ENCODE measurements around the gene RNASE8.

DNA sequence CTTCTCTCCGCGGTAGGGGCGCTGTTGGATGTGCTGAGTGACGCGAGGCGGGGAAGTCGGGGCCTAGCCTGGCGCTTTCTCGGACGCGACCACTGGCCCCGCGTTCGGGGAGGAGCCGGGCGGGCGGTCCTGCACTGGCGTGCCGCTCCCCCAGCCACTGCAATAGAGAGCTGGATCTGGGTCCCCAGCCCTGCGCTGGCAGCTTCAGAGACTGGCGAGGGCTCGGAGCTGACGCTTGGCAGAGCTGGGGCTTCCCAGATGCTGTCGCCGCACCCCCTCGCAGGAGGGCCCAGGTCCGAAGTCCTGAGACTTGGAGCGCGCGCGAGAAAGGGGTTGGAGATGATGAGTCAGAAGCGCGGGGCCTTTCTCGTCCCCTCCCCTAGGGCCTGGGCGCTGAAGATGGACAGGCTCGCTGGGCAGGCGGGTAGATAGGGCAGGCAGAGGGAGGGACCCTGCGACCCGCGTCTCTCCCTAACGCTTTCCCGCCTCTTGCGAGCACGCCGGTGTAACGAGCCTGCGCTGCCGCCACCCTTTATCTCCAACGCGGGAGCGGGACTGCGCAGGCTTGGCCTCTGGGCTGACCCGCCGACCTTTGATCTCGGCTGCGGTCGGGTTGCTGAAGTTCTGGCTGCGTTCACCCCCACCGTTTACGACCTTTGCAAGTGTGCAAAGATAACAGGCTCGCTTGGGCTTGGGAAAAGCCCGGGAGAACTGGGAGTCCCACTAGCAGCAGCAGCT, 46.3 kb downstream of the RNASE8 start:
- TF ChIP-seq CTCF (IDR thresholded peaks at IDR 0.05; ENCODE audit: low read depth, low read length), result peak; percentile 63; the same call in 1 of the 2 replicates
- no peak for TF ChIP-seq EZH2phosphoT487 (IDR thresholded peaks at IDR 0.05; ENCODE audit: low read depth)

All from OCI-LY3 (cell line).